Measurements from ENCODE around the gene LRRFIP1. TPM values are rescaled to one million over a fixed set of nuclear protein-coding genes. Genes with fewer than 3 reads are reported as not detected.

The LRRFIP1 gene
- polyA plus RNA-seq, 1 of the 3 experiments (the other 2 are of a cell fraction) = 47.3 TPM

DNA sequence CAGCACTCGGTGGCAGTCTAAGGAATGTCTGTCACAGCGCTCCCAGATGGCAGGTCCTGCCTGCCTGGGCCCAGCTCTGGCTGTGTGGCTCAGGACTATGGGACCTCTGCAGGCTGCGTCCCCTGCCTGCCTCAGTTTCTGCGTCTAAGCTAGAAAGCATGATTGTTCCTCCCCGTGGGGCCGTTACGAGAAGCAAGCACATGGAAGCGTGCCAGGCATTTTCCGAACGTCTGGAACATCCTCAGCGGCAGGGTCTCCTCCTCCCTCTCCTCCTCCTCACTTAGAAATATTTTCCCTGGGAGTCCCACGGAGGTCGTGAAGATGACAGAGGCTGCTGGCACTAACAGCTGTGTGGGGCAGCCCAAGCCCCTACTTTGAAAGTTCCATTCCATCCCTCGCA lies 43.3 kb downstream of the LRRFIP1 start:
- Histone ChIP-seq H3K4me3 (ENCODE audit: low read depth in 2 of 2, low read length in 1 of 2) (no peak overlapping the region), H2AFZ (ENCODE audit: low read depth) (no peak overlapping the region), H3K27ac (ENCODE audit: low read depth in 2 of 2, low read length in 1 of 2) (peak overlapping the region; percentile 73 to 96; a peak in 3 of 4 replicates), H3F3A (replicated peaks; ENCODE audit: insufficient read depth) (peaks cover 29% of the 10 kb centered on the region), H3K9me3 (no peaks in the 10 kb centered on the region), H3K4me2 (peak overlapping the region; percentile 59), H4K20me1 (ENCODE audit: insufficient read depth) (no peaks in the 10 kb centered on the region), H3K9ac (peak overlapping the region; percentile 58; the same call in 1 of the 2 replicates), H3K4me1 (ENCODE audit: control insufficient read depth in 1 of 2, insufficient read depth in 2 of 2, low read depth in 1 of 2, low read length in 1 of 2) (peaks cover 41 to 47% of the 10 kb centered on the region in 2 experiments), H3K9me2 (no peaks in the 10 kb centered on the region), H3K79me2 (ENCODE audit: insufficient read depth) (peaks cover 53% of the 10 kb centered on the region), H3K27me3 (ENCODE audit: insufficient read depth) (no peaks in the 10 kb centered on the region), H3K36me3 (replicated peaks in 1 of 2; ENCODE audit: control insufficient read depth in 1 of 2, insufficient read depth in 2 of 2, low read length in 1 of 2) (peaks cover 0 to 2% of the 10 kb centered on the region in 2 experiments)
- no peak for DNase-seq
- CTCF ChIA-PET = interaction anchor here (0.7 to 10.7 kb wide), 7 partner anchors 16 to 104 kb away, joined by 3 to 211 read pairs (median 33); no protein-coding TSS in a partner anchor
- POLR2A ChIA-PET = no interaction called here
- 94% methylated on average over 11 of the region's 14 CpGs for WGBS (ENCODE audit: low lambda C conversion rate)
- TF ChIP-seq TAF1 (IDR thresholded peaks at IDR 0.05; ENCODE audit: borderline replicate concordance, low read depth, low read length) = no peak

DNA sequence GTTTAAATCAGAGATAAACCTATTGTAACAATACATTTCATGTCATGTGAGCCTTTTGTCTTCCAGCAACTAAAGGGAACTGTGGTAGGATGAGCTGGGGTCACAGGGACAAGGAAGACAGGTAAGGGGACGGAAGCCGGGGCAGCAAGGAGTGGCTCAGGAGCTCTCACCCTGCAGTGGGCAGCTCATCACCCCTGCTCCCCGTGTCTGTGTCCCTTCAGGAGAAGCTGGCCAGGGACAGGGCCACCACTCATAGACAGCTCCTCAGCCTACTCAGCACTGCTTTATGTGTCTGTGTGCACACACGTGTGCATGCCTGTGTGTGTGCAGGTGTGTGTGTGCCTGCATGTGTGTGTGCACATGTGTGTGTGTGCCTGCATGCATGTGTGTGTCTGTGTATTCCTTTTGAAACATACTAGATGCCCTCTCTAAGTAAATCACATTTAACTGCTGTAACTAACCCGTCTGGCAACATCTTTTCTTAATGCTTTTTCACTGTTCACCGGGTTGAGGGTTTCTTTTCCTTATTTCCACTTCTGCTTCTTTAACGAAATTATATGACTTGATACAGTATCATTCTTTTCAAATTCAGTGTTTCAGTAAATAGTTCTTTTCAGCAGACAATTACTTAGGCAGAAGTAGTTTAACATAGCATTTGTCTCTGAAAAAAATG lies 44.2 kb downstream of the LRRFIP1 start:
- Histone ChIP-seq H3K9ac (no peak overlapping the region), H3K9me2 (no peaks in the 10 kb centered on the region), H3F3A (replicated peaks; ENCODE audit: insufficient read depth) (peaks cover 29% of the 10 kb centered on the region), H3K4me3 (ENCODE audit: low read depth in 2 of 2, low read length in 1 of 2) (no peak overlapping the region), H3K4me1 (ENCODE audit: control insufficient read depth in 1 of 2, insufficient read depth in 2 of 2, low read depth in 1 of 2, low read length in 1 of 2) (peaks cover 41 to 52% of the 10 kb centered on the region in 2 experiments), H3K79me2 (ENCODE audit: insufficient read depth) (peaks cover 62% of the 10 kb centered on the region), H3K27ac (ENCODE audit: low read depth in 2 of 2, low read length in 1 of 2) (peak overlapping the region in 1 of 2 experiments; percentile 96; a peak in 2 of 4 replicates), H3K4me2 (no peak overlapping the region), H3K27me3 (ENCODE audit: insufficient read depth) (no peaks in the 10 kb centered on the region), H3K36me3 (replicated peaks in 1 of 2; ENCODE audit: control insufficient read depth in 1 of 2, insufficient read depth in 2 of 2, low read length in 1 of 2) (peaks cover 0 to 2% of the 10 kb centered on the region in 2 experiments), H4K20me1 (ENCODE audit: insufficient read depth) (no peaks in the 10 kb centered on the region), H3K9me3 (no peaks in the 10 kb centered on the region), H2AFZ (ENCODE audit: low read depth) (no peak overlapping the region)
- no peak for DNase-seq
- TF ChIP-seq, protein P1, sequence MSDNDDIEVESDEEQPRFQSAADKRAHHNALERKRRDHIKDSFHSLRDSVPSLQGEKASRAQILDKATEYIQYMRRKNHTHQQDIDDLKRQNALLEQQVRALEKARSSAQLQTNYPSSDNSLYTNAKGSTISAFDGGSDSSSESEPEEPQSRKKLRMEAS (IDR thresholded peaks at IDR 0.05; ENCODE audit: low read depth) = no peak
- TF ChIP-seq PBX3 (IDR thresholded peaks at IDR 0.05) (no peak), USF1 (IDR thresholded peaks at IDR 0.05; ENCODE audit: borderline replicate concordance, low read depth) (no peak), REST (IDR thresholded peaks at IDR 0.05; ENCODE audit: low read depth, low read length) (no peak), GABPA (IDR thresholded peaks at IDR 0.05; ENCODE audit: low read depth) (no peak), EP300 (IDR thresholded peaks at IDR 0.05; ENCODE audit: borderline replicate concordance in 1 of 2, low read depth in 1 of 2, low read length in 1 of 2) (no peak), MEF2A (IDR thresholded peaks at IDR 0.05; ENCODE audit: borderline replicate concordance, low read depth) (no peak)
- 93% methylated on average over 6 of the region's 7 CpGs for WGBS (ENCODE audit: low lambda C conversion rate)
- POLR2A ChIA-PET = interaction anchor here (0.8 kb wide), 1 partner anchor 75 kb away, joined by 3 read pairs; no protein-coding TSS in a partner anchor
- CTCF ChIA-PET = interaction anchor here (1.4 to 10.7 kb wide), 12 partner anchors 15 to 187 kb away, joined by 3 to 211 read pairs (median 16); no protein-coding TSS in a partner anchor

Data from SK-N-SH (cell line).